Measurements from ENCODE around the gene EYA3.

DNA sequence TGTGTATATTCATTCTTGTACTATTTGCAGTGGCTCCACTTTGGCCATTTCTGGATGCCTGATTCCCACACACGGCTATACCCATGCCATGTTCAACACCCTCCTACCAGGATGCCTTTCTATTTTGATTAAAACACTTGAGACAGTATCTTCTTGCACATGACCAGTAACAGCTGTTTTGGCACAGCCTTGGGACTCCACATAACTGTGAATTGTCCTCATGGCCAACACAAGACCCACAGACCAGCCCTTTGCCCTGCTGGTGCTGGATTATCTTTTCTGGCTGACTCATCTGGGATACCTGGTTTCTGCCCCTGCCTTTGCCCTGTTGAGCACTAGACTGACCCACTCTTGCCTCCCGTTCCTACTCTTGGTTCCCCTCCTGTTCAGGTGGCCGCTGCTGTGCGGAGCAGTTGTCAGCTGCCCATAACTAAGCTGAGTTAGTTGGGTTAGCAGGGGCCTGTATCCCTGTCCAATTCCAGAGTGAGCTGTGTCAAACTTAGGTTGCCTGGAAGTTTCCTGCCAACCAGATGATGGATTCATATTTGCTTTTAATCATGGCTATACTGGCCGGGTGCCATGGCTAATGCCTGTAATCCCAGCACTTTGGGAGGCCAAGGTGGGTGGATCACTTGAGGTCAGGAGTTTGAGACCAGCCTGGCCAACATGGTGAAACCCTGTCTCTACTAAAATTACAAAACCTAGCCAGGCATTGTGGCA is 10.8 kb upstream of the EYA3 start:
- TF ChIP-seq, protein P1, sequence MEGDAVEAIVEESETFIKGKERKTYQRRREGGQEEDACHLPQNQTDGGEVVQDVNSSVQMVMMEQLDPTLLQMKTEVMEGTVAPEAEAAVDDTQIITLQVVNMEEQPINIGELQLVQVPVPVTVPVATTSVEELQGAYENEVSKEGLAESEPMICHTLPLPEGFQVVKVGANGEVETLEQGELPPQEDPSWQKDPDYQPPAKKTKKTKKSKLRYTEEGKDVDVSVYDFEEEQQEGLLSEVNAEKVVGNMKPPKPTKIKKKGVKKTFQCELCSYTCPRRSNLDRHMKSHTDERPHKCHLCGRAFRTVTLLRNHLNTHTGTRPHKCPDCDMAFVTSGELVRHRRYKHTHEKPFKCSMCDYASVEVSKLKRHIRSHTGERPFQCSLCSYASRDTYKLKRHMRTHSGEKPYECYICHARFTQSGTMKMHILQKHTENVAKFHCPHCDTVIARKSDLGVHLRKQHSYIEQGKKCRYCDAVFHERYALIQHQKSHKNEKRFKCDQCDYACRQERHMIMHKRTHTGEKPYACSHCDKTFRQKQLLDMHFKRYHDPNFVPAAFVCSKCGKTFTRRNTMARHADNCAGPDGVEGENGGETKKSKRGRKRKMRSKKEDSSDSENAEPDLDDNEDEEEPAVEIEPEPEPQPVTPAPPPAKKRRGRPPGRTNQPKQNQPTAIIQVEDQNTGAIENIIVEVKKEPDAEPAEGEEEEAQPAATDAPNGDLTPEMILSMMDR (conservative IDR thresholded peaks at IDR 0.05; ENCODE audit: low read depth, low read length): no peak
- TF ChIP-seq EZH2 (IDR thresholded peaks at IDR 0.05; ENCODE audit: low read length, unreplicated experiment): no peak

Measured in PC-3 (cell line).